NCI-H2029 treated with DMSO at 0.1 percent for 48 hours (cell line): ENCODE measurements around the gene TMBIM4.
"Not testable (repeated sequence)": the region's sequence is repeated elsewhere in the genome, so short reads cannot be mapped to it uniquely, and the experiment has no call there.

Source experiments
- DNase-seq: peaks from one replicate; lab custom pipeline; 2025; lab: John Stamatoyannopoulos, UW

The TMBIM4 gene

DNA sequence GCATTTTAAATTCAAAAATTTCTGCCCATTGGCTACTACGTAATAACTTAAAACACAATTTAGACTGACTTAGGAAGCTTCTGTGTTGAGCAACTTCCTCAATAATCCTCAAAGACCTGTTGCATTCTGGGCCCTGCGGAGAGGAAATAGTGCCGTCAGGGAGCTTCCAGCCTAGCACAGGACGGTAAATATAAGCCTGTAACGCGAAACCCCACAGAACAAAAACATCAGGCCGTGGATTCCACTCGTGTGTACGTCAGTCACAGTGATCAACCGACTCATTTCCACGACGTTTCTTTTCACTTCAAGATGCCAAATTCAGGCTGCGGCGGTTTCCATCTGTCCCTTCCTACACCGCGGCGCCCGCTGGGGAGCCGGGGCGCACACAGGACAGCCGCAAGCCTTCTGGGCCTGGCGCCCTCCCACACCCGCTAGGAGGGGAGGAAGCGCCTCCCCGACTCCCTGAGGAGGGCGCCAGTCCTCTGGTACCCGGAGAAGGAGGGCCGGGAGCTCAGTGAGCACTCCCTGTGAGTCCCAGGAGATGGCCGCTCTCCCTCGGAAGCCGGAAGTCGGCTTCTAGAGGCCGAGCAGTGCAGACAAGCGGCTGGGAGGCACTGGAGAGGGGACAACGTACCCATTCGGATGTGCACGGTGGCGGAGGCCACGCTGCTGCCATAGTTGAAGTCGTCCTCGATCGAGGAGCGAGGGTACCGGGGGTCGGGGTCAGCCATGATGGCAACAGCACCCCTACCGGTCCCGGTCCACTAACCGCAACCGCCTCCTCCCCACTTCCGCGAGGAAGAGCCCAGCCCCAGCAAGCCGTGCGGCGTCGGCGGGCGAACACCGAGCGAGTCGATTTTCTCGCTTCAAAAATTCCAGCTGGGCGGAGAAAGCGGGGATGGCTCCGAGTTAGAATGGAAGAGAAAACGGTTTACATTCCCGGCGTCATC, at the start of gene TMBIM4:
Gene TMBIM4, minus strand, starts transcription at position 776 of the 950 bp plus-strand sequence. Its CDS starts 45 bp downstream, at position 731.
- peak; percentile 67 for DNase-seq

DNA sequence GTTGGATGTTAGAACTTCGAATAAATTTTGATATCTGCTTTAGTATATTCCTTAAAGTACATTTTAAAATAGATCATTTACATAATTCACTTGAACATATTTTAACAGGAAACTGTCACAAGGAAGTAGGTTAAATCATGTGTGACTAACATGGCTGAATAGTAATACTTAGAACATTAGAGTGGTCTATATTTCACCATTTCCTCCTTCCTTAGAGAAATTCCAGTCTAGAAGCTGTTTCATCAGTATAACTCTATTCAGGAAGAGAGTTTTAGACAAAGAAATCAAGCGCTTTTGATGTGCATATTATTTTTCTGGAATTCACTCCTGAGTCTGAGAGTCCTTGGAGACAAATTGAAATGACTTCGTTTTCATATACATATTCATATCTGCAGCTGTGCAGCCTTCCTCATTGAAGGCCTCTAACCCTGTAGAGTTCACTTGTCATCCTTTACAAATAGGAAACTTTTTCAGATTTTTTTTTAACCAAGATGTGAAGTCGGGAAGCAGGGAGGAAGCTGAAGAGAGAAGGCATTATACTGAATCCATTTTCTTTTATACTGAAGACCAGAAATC, 47.6 kb upstream of the TMBIM4 start:
- DNase-seq = no peak

DNA sequence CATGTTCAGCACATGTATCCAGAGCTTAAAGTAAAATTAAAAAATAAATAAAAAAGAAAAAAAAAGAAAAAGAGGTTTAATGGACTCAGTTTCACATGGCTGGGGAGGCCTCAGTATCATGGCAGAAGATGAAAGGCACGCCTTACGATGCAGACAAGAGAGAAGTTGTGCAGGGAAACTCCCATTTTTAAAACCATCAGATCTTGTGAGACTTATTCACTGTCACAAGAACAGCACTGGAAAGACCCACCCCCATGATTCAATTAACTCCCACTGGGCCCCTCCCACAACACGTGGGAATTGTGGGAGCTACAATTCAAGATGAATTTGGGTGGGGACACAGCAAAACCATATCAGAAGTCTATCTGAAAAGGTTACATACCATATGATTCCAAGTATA, 43.2 kb upstream of the TMBIM4 start:
- not testable (repeated sequence) for DNase-seq

- not testable (repeated sequence) for DNase-seq
These were observed 41.8 kb upstream of the TMBIM4 start for GRCh38 chr12:66211573-66211972.

- DNase-seq = no peak
These were observed 41.0 kb upstream of the TMBIM4 start for GRCh38 chr12:66210840-66211239.

DNA sequence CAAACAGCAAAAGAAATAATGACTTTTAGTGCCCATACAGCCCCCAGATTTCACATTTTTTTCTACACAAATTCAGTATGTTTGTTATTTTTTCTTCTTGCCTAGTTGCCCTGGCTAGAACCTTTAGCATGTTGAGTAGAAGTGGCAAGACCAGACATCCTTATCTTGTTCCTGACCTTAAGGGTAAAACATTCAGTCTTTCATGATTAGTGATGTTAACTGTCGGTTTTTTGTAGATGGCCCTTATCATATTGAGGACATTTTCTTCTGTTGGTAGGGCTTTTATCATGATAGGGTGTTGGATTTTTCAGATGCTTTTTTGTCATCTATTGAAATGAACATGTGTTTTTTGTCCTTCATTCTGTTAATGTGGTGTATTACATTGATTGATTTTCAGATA, 36.3 kb upstream of the TMBIM4 start:
- no peak for DNase-seq

- no peak for DNase-seq
These were observed 34.0 kb upstream of the TMBIM4 start for GRCh38 chr12:66203820-66204219.

GRCh38 chr12:66199831-66200509, 30.2 kb upstream of the TMBIM4 start:
- no peak for DNase-seq

GRCh38 chr12:66199141-66199540, 29.3 kb upstream of the TMBIM4 start:
- no peak for DNase-seq

DNA sequence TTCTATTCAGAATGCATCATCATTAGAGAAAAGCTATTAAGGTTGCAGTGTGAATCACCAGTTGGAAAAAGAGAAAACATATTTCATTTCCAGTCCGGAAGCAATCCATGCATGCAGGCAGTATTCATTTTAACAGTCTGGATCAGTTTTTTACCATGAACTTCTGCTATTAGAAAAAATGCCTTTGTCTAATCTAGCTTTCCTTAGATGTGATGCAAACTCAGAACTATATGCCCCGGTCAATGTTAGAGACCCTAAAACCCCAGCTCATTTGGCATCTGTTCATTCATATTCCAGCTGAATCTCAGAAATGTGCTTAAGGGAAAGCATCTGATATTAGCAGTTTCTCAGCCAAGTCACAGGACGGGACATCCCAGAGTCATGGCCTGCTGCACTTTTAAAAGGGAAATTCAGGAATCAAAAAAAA, 27.7 kb upstream of the TMBIM4 start:
- DNase-seq = no peak

- no peak for DNase-seq
These were observed 27.0 kb upstream of the TMBIM4 start for GRCh38 chr12:66196806-66197205.

DNA sequence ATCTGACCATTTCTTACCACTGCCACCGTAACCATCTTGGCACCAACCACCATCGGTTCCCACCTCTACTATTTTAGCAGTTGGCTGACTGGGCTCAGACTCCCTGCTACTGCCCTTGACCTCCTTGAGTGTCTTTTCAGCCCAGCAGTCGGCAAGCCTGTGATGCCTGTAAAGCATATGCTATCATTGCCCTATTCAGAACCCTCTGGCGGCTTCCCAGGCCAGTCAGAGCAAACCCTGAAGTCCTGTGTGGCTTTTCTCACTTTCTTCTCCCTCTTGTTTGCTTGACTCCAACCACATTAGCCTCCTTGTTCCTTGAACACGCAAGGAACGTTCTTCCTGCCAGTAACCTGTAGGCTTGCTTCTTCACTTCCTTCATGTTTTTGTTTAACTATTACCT, 25.4 kb upstream of the TMBIM4 start:
- no peak for DNase-seq

GRCh38 chr12:66194122-66194521, 24.3 kb upstream of the TMBIM4 start:
- no peak for DNase-seq

GRCh38 chr12:66191547-66192126, 21.8 kb upstream of the TMBIM4 start:
- DNase-seq = peak; percentile 81

- peak; percentile 47 for DNase-seq
These were observed 20.9 kb upstream of the TMBIM4 start for GRCh38 chr12:66190519-66191370.

GRCh38 chr12:66189889-66190288, 20.1 kb upstream of the TMBIM4 start:
- no peak for DNase-seq

DNA sequence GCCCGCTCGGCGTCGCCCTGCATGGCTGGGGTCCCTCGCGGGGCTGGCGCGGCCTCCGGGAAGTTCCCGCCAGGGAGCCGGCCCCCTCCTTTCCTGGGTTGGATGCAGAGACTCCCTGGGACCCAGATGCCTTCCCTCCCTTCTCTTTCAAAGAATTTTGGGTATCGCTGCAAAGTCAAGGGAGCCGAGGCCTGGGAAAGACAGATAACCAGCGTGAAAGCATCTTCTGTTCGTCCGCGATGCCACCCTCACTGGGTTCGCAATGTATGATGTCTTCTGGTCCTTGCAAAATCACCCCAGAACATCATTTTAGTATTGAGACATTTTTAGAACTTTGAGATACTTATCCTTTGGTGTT, 19.7 kb upstream of the TMBIM4 start:
- DNase-seq = no peak

DNA sequence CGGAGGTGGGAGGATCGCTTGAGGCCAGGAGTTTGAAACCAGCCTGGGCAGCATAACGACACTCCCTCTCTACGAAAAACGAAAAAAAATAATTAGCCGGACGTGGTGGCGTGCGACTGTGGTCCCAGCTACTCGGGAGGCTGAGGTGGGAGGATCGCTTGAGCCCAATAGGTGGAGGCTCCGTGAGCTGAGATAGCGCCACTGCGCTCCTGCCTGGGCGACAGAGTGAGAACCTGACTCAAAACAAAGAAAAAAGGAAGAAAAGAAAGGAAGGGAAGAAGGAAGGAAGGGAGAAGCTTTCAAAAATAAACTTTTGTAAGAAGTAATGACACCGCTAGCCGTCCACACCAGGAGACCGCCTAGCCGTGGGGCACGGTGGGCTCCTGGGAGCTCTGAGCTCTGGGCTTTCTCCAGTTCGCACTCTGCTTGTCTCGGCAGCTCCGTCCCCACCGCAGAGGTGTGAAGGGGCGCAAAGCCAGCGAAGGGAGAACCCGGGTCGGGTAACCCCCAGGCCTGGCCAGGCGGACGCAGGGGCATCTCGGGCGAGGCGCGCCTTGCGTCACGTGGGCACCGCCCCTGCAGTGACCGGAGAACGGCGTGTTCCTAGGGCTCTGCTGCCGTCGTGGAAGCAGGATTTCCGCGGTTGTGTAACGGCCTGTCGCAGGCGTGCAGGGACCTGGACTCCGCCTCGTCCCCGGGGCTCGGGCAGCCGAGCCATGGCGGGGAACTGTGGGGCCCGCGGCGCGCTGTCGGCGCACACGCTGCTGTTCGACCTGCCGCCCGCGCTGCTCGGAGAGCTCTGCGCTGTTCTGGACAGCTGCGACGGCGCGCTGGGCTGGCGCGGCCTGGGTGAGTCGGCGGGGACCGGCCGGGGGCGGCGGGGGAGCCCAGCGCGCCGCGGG, 19.0 kb upstream of the TMBIM4 start, which contains the start of gene IRAK3:
Gene IRAK3, plus strand, starts transcription at position 631 of the 902 bp plus-strand sequence. Its CDS starts 86 bp downstream, at position 717.
- peak; percentile 25 for DNase-seq

- DNase-seq = no peak
These were observed 18.0 kb upstream of the TMBIM4 start for GRCh38 chr12:66187821-66188220.

DNA sequence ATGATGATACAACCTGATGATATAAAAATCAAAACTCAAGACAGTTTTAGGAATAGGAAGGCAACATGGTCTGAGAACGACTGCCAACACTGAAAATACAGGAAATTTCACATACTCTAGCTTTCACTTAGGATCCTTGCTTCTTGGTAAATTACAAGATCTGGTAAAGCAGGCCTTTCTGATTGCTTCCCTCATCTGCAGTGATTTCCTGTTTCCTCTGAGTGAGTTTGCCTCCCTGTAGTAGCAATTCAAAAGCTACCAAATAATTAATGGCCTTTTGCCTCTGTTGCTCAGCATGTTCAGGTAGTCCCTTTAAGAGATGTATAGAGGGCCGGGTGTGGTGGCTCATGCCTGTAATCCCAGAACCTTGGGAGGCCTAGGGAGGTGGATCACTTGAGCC, 17.2 kb upstream of the TMBIM4 start:
- DNase-seq = no peak
